Panc1 (cell line): ENCODE results near the gene COL28A1. TPM values are rescaled to one million over a fixed set of nuclear protein-coding genes. Genes with fewer than 3 reads are reported as not detected.

ENCODE experiments used
- ATAC-seq: fragments of 200-7000 bp; cut with Tn5 transposase; 2 replicates; pipeline ENCODE4 v1.9.1; 2020; ENCODE audit warnings: mild to moderate bottlenecking, moderate library complexity
- BruUV-seq: library from RNA; stranded (reverse); fragments of 400-500 nt; replicated peaks from 2 replicates; lab custom pipeline; 2021; lab: Mats Ljungman, UMichigan
- CTCF ChIA-PET: fragments of 300-600 bp; sonication (Branson Sonifier 250); formaldehyde crosslinking; loops from one replicate; lab custom pipeline; 2022; ENCODE audit warnings: antibody characterized with exemption; lab: Charles Lee
- POLR2A ChIA-PET: fragments of 300-600 bp; sonication (Branson Sonifier 250); formaldehyde crosslinking; loops from one replicate; lab custom pipeline; 2022; ENCODE audit warnings: antibody characterized with exemption; lab: Charles Lee
- DNase-seq: peaks from one replicate; pipeline ENCODE4 v3.0.0-alpha.2; 2010; ENCODE audit warnings: low read depth, low spot score
- H3K27ac ChIP-seq: 2 replicates; pipeline ENCODE4 v1.5.1; 2011; ENCODE audit warnings: mild to moderate bottlenecking, low read length, inconsistent platforms
- H3K27me3 ChIP-seq: fragments of 200-500 bp; sonication (Bioruptor generic); 2 replicates; pipeline ENCODE4 v1.6.0; 2014; ENCODE audit warnings: low read length, inconsistent platforms; ENCODE audit not compliant: control insufficient read depth, insufficient read depth
- H3K36me3 ChIP-seq: fragments of 200-500 bp; sonication (Bioruptor generic); 2 replicates; pipeline ENCODE4 v1.5.1; 2014; ENCODE audit warnings: inconsistent platforms, mild to moderate bottlenecking, low read length, moderate library complexity; ENCODE audit not compliant: control insufficient read depth, insufficient read depth
- H3K4me1 ChIP-seq: 2 replicates; pipeline ENCODE4 v1.5.1; 2011; ENCODE audit warnings: inconsistent platforms, mild to moderate bottlenecking, low read length, moderate library complexity; ENCODE audit not compliant: control insufficient read depth, insufficient read depth
- H3K4me3 ChIP-seq, 2 experiments: 2 replicates each; pipeline ENCODE4 v1.5.1; 2011 to 2012; ENCODE audit warnings: low read depth in 2 of 2, low read length in 2 of 2, mild to moderate bottlenecking in 2 of 2, inconsistent platforms in 1 of 2, moderate library complexity in 1 of 2
- H3K9me3 ChIP-seq: fragments of 200-500 bp; sonication (Bioruptor generic); 2 replicates; pipeline ENCODE4 v1.5.1; 2014; ENCODE audit warnings: low read depth, mild to moderate bottlenecking, inconsistent platforms, low read length, moderate library complexity; ENCODE audit not compliant: control insufficient read depth, insufficient read depth
- POLR2AphosphoS5 ChIP-seq: IDR thresholded peaks from 2 replicates; pipeline ENCODE4 v1.6.1; 2012; ENCODE audit warnings: mild to moderate bottlenecking, low read depth, low read length, moderate library complexity
- SIN3A ChIP-seq: IDR thresholded peaks from 2 replicates; pipeline ENCODE4 v1.6.1; 2012; ENCODE audit warnings: low read depth, mild to moderate bottlenecking, low read length, moderate library complexity, borderline replicate concordance; ENCODE audit not compliant: insufficient read depth
- TCF7L2 ChIP-seq: IDR thresholded peaks from 2 replicates; pipeline ENCODE4 v1.6.1; 2011; ENCODE audit warnings: mild to moderate bottlenecking, low read depth, low read length, inconsistent platforms
- in situ Hi-C: cut with HindIII; loops from 2 replicates; pipeline ENCODE4 v1.10.0; 2016; ENCODE audit warnings: low sequenced_read_pairs, low pct_unique_long_range_greater_than_20kb
- intact Hi-C: fragments of 100-400 bp; cut with micrococcal nuclease; formaldehyde crosslinking; loops from one replicate; pipeline ENCODE4 v1.10.0; 2022; ENCODE audit not compliant: unreplicated experiment
- total RNA-seq: library from RNA; stranded (reverse); gene quantifications from one replicate; pipeline ENCODE4 v1.2.1, GENCODE V29; 2021; ENCODE audit not compliant: unreplicated experiment
- TF ChIP-seq, protein P1 (sequence below), 2 experiments: IDR thresholded peaks; 2 replicates each; pipeline ENCODE4 v1.6.1; 2011 to 2012; ENCODE audit warnings: low read depth in 2 of 2, control low read depth in 1 of 2, low read length in 1 of 2, mild to moderate bottlenecking in 1 of 2, moderate library complexity in 1 of 2; ENCODE audit not compliant: insufficient read depth in 1 of 2
- TF ChIP-seq, protein P2 (sequence below): fragments of 450-650 bp; IDR thresholded peaks from 2 replicates; pipeline ENCODE4 v1.5.1; 2017; ENCODE audit warnings: mild to moderate bottlenecking

The COL28A1 gene
- total RNA-seq, 1 experiment from 2014 or later = not detected

DNA sequence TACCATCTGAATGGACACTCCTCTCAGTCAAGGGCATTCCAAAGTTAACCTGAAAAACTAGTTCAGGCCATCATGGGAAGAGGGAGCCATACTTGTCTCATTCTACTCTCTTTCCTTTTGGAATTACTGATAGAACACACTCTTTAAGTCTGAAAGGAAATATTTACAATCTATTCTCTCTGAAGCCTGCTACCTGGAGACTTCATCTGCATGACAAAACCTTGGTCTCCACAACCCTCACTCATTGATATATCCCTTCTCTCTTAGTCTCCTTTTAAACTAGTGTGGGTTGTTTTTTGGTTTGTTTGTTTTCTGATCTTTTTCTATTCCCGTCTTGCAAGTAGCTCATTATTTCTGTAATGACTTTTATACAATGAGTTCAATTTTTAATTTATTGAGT is 183.8 kb downstream of the COL28A1 start:
- peaks cover 16% of the 10 kb centered on the region for H3K27me3 ChIP-seq
- H3K36me3 ChIP-seq = no peaks in the 10 kb centered on the region
- no peak for DNase-seq
- no TSS peak for BruUV-seq
- no peak overlapping the region for H3K4me3 ChIP-seq
- no peak overlapping the region for H3K27ac ChIP-seq
- H3K4me1 ChIP-seq = no peaks in the 10 kb centered on the region
- ChIA-PET POLR2A (no interaction called here), CTCF (no interaction called here)
- in situ Hi-C loops (no loop called here), intact Hi-C loops (no loop called here)
- no peak for ATAC-seq
- no peaks in the 10 kb centered on the region for H3K9me3 ChIP-seq
- TF ChIP-seq SIN3A = no peak
- no peak for TF ChIP-seq POLR2AphosphoS5
- TF ChIP-seq TCF7L2 = no peak

DNA sequence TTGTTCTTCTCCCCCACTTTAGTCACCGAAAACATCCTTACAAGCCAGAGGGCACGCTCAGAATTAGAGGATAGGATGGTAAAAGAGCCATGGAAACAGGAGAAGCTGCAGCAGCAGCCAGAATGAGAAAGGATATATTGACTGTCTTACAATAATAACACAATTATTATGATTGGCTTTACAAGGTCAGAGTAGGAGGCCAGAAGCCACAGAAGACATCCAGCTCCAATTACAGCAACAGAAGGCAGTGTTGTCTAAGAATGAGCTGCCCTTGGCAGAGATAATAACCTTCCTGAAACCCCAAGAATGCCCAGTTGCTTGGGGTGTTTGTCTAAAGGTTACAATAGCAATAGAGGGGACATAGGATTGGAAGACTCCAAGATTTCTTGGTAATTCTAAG is 184.5 kb downstream of the COL28A1 start:
- ATAC-seq = no peak
- no TSS peak for BruUV-seq
- Histone ChIP-seq H3K4me3 (no peak overlapping the region), H3K27me3 (peaks cover 16% of the 10 kb centered on the region), H3K36me3 (no peaks in the 10 kb centered on the region), H3K27ac (no peak overlapping the region), H3K4me1 (no peaks in the 10 kb centered on the region), H3K9me3 (no peaks in the 10 kb centered on the region)
- in situ Hi-C loops (no loop called here), intact Hi-C loops (no loop called here)
- CTCF ChIA-PET = no interaction called here
- DNase-seq = no peak
- TF ChIP-seq POLR2AphosphoS5 (no peak), TCF7L2 (no peak), SIN3A (no peak)
- TF ChIP-seq, protein P1, sequence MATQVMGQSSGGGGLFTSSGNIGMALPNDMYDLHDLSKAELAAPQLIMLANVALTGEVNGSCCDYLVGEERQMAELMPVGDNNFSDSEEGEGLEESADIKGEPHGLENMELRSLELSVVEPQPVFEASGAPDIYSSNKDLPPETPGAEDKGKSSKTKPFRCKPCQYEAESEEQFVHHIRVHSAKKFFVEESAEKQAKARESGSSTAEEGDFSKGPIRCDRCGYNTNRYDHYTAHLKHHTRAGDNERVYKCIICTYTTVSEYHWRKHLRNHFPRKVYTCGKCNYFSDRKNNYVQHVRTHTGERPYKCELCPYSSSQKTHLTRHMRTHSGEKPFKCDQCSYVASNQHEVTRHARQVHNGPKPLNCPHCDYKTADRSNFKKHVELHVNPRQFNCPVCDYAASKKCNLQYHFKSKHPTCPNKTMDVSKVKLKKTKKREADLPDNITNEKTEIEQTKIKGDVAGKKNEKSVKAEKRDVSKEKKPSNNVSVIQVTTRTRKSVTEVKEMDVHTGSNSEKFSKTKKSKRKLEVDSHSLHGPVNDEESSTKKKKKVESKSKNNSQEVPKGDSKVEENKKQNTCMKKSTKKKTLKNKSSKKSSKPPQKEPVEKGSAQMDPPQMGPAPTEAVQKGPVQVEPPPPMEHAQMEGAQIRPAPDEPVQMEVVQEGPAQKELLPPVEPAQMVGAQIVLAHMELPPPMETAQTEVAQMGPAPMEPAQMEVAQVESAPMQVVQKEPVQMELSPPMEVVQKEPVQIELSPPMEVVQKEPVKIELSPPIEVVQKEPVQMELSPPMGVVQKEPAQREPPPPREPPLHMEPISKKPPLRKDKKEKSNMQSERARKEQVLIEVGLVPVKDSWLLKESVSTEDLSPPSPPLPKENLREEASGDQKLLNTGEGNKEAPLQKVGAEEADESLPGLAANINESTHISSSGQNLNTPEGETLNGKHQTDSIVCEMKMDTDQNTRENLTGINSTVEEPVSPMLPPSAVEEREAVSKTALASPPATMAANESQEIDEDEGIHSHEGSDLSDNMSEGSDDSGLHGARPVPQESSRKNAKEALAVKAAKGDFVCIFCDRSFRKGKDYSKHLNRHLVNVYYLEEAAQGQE (IDR thresholded peaks at IDR 0.05; ENCODE audit: insufficient read depth in 1 of 2, low read depth in 2 of 2, low read length in 1 of 2) = no peak
- TF ChIP-seq, protein P2, sequence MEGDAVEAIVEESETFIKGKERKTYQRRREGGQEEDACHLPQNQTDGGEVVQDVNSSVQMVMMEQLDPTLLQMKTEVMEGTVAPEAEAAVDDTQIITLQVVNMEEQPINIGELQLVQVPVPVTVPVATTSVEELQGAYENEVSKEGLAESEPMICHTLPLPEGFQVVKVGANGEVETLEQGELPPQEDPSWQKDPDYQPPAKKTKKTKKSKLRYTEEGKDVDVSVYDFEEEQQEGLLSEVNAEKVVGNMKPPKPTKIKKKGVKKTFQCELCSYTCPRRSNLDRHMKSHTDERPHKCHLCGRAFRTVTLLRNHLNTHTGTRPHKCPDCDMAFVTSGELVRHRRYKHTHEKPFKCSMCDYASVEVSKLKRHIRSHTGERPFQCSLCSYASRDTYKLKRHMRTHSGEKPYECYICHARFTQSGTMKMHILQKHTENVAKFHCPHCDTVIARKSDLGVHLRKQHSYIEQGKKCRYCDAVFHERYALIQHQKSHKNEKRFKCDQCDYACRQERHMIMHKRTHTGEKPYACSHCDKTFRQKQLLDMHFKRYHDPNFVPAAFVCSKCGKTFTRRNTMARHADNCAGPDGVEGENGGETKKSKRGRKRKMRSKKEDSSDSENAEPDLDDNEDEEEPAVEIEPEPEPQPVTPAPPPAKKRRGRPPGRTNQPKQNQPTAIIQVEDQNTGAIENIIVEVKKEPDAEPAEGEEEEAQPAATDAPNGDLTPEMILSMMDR = no peak
- POLR2A ChIA-PET = no interaction called here

DNA sequence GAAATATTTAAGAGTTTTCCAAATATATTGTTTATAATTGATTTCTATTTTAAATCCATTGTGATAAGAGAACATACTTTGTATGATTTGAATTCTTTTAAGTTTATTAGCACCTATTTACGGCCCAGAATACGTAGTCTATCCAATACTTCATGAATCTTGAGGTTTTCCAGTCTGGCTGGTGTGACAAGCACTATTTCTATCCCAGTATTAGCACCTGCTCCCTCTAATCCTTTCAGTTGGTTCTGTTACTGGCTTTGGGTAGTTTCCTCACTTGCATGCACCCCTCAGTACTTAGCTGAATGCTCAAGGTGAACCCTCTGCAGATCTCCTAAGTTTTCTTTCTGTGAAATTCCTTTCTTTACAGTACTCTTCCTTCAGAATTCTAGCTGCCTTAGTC is 186.5 kb downstream of the COL28A1 start:
- Histone ChIP-seq H3K9me3 (no peaks in the 10 kb centered on the region), H3K4me1 (no peaks in the 10 kb centered on the region), H3K36me3 (no peaks in the 10 kb centered on the region), H3K4me3 (no peak overlapping the region), H3K27me3 (peaks cover 24% of the 10 kb centered on the region), H3K27ac (no peak overlapping the region)
- POLR2A ChIA-PET = no interaction called here
- DNase-seq = no peak
- TF ChIP-seq POLR2AphosphoS5 = no peak
- no TSS peak for BruUV-seq
- CTCF ChIA-PET = interaction anchor here (0.7 kb wide), 1 partner anchor 26 kb away, joined by 3 read pairs; no protein-coding TSS in a partner anchor
- ATAC-seq = no peak
- in situ Hi-C loops = no loop called here
- intact Hi-C loops = no loop called here
